Measurements from ENCODE around the gene CRIM1. TPM values are rescaled to one million over a fixed set of nuclear protein-coding genes. Genes with fewer than 3 reads are reported as not detected.

The CRIM1 gene
- total RNA-seq, 2 donors from 2014 or later: 55.7 to 90.7 TPM

DNA sequence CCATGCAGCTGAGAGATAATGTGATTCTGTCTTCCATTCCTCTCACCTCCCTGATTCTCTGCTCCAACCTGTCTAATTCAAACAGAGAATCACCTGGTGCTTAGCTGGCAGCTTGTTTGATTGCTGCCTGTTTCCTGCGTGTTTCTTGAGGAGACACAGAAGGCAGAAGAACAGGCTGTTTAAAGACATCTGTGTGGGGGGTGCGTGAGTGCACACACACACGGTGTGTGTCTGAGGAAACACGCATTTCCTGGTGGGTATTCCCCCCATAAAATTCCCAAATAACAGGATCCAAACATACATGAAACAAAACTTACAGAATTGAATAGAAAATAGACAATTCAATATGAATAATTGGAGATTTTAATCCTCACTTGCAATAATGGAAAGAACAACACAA is 29.3 kb upstream of the CRIM1 start:
- Histone ChIP-seq H3K9me3 (no peaks in the 10 kb centered on the region), H3K27ac (no peak overlapping the region), H3K27me3 (no peaks in the 10 kb centered on the region), H3K4me1 (no peaks in the 10 kb centered on the region), H3K4me3 (no peak overlapping the region), H3K9ac (ENCODE audit: low read depth in 2 of 2, low read length in 2 of 2) (no peak overlapping the region), H3K36me3 (no peaks in the 10 kb centered on the region)
- TF ChIP-seq CTCF (IDR thresholded peaks at IDR 0.05): no peak
- no peak for DNase-seq
- intact Hi-C loops (cut with DNase I): loop anchor here (10.0 kb wide), 1 partner anchor 361 kb away; no protein-coding TSS in a partner anchor

- Histone ChIP-seq H3K27me3 (no peaks in the 10 kb centered on the region), H3K9me3 (no peaks in the 10 kb centered on the region), H3K9ac (ENCODE audit: low read depth in 2 of 2, low read length in 2 of 2) (no peak overlapping the region), H3K4me3 (no peak overlapping the region), H3K27ac (no peak overlapping the region), H3K36me3 (no peaks in the 10 kb centered on the region), H3K4me1 (no peaks in the 10 kb centered on the region)
- TF ChIP-seq CTCF (IDR thresholded peaks at IDR 0.05): no peak
- no peak for DNase-seq
- intact Hi-C loops (cut with DNase I): loop anchor here (10.0 kb wide), 1 partner anchor 364 kb away; no protein-coding TSS in a partner anchor
Measured at GRCh38 chr2:36329251-36329650, 26.3 kb upstream of the CRIM1 start.

- H3K36me3 ChIP-seq: no peaks in the 10 kb centered on the region
- no peak for TF ChIP-seq CTCF (IDR thresholded peaks at IDR 0.05)
- H3K4me3 ChIP-seq: no peak overlapping the region
- intact Hi-C loops (cut with DNase I): loop anchor here (10.0 kb wide), 1 partner anchor 365 kb away; no protein-coding TSS in a partner anchor
- no peak for DNase-seq
- H3K9me3 ChIP-seq: no peaks in the 10 kb centered on the region
- H3K27ac ChIP-seq: no peak overlapping the region
- no peaks in the 10 kb centered on the region for H3K27me3 ChIP-seq
- no peaks in the 10 kb centered on the region for H3K4me1 ChIP-seq
- H3K9ac ChIP-seq (ENCODE audit: low read depth in 2 of 2, low read length in 2 of 2): no peak overlapping the region
Measured at GRCh38 chr2:36329746-36330472, 25.7 kb upstream of the CRIM1 start.

GRCh38 chr2:36330473-36331395 is 24.8 kb upstream of the CRIM1 start:
- H3K27me3 ChIP-seq: no peaks in the 10 kb centered on the region
- H3K4me3 ChIP-seq: no peak overlapping the region
- H3K9me3 ChIP-seq: no peaks in the 10 kb centered on the region
- H3K4me1 ChIP-seq: no peaks in the 10 kb centered on the region
- DNase-seq: no peak
- H3K36me3 ChIP-seq: no peaks in the 10 kb centered on the region
- H3K27ac ChIP-seq: no peak overlapping the region
- intact Hi-C loops (cut with DNase I): no loop called here
- no peak for TF ChIP-seq CTCF (IDR thresholded peaks at IDR 0.05)
- no peak overlapping the region for H3K9ac ChIP-seq (ENCODE audit: low read depth in 2 of 2, low read length in 2 of 2)

- Histone ChIP-seq H3K36me3 (no peaks in the 10 kb centered on the region), H3K4me1 (no peaks in the 10 kb centered on the region), H3K4me3 (no peak overlapping the region), H3K9ac (ENCODE audit: low read depth in 2 of 2, low read length in 2 of 2) (no peak overlapping the region), H3K9me3 (no peaks in the 10 kb centered on the region), H3K27me3 (no peaks in the 10 kb centered on the region), H3K27ac (no peak overlapping the region)
- intact Hi-C loops (cut with DNase I): no loop called here
- no peak for TF ChIP-seq CTCF (IDR thresholded peaks at IDR 0.05)
- DNase-seq: no peak
Measured at GRCh38 chr2:36333350-36334012, 22.1 kb upstream of the CRIM1 start.
